Measurements from ENCODE around the gene ITPA.

Gene ITPA

DNA sequence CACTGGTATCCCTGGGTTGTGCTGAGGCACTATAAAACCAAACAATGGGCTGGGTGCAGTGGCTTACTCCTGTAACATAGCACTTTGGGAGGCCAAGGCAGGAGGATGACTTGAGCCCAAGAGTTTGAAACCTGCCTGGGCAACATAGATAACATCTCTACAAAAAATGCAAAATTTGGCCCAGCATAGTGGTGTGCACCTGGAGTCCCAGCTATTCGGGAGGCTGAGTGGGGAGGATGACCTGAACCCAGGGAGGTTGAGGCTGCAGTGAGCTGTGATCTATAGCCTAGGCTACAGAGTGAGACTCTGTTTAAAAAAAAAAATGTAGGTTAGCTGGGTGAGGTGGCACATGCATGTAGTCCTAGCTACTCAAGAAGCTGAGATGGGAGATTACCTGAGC lies 37.4 kb downstream of the ITPA start:
- no peak for DNase-seq

DNA sequence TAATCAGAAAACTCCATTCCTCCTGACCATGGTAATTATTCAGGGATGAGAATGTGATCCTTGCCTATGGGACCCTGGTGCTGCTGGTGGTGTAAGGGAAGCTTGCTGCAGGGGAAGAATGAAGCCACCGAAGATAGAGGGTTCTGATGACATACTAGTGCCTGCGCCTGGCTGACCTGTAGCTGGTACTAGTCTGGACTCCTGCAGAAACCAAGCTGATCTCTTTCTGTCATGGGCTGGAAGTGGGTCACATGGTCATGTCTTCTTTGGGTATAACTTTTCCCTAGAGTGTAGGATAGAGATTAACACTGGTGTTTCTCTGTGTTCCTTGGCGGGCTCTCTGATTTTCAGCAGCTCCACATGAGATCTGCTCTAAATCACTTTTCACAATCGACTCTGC lies 38.3 kb downstream of the ITPA start:
- DNase-seq, result no peak

DNA sequence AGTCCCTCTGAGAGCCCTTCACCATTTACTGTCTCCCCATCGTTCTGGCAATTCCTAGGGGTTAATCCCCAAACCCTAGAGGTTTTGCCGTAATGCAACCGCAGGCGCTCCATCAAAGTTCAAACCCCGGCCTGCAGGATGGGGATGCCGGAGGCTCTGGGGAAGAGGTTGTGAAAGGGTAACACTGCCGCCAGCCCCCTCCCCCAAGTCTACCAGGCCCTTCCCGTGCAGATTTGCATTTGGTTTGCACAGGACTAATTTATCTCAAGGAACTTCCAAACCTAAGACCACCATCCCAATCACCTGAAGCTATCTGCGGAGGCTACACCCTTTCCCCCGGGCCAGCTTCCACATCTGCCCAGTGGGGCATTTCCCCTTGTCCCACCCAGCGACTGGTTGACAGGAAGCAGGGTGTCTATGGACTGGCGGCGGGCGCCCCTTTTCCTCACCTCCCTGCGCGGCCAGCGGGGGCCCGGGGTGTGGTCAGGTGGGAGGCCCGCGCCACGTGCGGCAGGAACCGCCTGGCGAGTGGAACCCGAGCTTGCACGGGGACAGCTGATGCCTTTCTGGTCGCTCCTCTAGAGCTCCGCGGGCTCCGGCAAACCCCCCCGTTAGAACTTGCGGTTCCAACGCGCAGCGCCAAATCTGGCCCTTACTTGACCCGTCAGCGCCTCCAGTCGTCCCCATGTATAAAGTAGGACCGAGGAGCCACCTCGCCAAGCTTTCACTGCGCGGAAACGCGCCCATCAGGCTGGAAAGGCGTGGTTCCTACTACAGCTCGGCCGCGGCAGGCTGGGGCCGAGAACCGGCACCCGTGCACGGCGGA lies 39.1 kb downstream of the ITPA start:
- DNase-seq, result no peak

DNA sequence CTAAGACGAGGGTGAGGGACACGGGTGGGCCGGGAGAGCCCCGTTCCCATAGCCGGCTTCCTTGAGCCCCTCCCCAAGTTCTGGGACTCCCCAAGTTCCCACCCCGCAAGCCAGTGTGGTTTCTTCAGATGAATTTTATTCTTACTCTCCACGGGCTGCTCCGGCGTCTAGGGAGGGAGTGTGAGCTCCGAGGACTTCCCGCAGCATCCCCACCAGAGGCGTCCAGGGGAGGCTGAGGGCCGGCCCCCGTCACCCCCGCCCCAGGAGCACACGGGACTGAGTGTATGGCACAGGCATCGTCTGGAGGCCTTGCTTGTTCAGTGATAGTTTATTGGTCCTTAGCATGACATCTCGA lies 39.7 kb downstream of the ITPA start:
- DNase-seq, result no peak

DNA sequence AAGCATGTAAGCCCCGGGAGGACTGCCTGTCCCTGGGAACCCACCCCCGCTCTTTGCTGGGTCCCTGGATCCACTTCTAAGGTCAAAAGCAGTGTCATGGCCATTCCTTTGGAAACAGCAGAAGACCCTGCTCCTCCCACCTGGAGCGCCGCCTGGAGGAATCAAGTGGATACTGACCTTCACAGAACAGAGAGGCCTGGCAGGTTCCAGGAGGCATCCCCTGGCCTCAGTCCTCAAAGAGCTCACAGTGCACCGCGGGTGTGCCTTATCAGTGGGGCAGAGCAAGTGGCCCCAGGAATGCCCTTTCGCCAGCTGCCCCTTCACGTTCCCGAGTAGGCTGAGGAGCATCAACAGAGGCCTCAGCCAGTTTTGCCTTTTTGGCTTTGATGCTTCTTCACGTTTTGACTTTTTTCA lies 40.8 kb downstream of the ITPA start:
- DNase-seq, result no peak

- DNase-seq, result no peak
These were observed 42.5 kb downstream of the ITPA start for GRCh38 chr20:3251806-3252205.

DNA sequence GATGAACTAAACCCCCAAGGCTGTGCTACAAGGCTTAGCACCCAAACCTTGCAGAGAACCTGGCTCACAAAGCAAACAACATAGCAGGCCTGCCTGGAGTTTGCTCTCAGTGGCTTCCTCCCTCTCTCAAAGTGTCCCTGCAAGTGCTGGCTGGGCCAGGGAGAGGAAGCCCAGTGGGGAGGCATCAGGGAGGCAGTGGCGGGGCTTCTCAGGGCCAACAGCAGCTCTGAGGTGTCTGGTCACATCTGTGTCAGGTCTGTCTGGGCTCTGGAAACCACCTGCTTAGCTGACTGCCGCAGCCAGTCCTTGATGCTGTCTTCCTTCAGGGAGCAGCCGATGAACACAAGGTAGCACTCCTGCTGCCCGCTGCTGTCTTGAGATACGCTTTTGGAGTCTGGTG lies 46.4 kb downstream of the ITPA start:
- DNase-seq, result no peak

GRCh38 chr20:3258429-3258828 lies 49.1 kb downstream of the ITPA start:
- DNase-seq, result no peak

GRCh38 chr20:3262566-3262965 lies 53.3 kb downstream of the ITPA start:
- no peak for DNase-seq

DNA sequence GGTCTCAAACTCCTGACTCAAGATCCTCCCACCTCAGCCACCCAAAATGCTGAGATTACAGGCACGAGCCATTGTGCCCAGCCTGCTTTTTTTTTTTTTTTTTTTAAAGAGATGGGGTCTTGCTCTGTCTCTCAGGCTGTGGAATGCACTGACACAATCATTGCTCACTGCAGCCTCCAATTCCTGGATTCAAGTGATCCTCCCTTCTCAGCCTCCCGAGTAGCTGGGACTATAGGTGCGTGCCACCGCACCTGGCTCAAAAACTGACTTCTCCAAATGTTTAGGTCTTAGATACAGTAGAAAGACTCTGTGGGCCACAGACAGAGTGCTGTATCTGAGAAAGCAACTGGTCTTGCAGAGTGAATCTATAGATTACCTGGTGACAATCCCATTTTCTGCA lies 60.8 kb downstream of the ITPA start:
- no peak for DNase-seq

DNA sequence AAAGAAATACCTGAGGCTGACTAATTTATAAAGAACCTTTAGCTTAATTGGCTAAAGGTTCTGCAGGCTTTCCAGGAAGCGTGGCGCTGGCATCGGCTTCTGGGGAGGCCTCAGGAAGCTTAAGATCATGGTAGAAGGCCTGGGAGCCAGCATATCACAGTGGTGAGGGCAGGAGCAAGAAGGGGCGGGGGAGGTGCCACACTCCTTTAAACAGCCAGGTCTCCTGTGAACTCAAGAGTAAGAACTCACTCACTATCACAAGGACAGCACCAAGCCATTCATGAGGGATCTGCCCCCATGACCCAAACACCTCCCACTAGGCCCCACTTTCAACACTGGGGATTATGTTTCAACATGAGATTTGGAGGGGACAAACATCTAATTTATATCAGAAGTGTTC lies 64.1 kb downstream of the ITPA start:
- DNase-seq, result no peak

All from GDM1 (cell line).